Skeletal muscle satellite cell (primary cell): Measurements from ENCODE around the gene NKX2-2.

Experiments
- H3K27me3 ChIP-seq: 2 replicates; pipeline ENCODE4 v1.7.0; 2013; ENCODE audit warnings: low read length; ENCODE audit not compliant: control insufficient read depth, insufficient read depth
- H3K36me3 ChIP-seq: 2 replicates; pipeline ENCODE4 v1.7.0; 2013; ENCODE audit warnings: mild to moderate bottlenecking, control low read depth, low read length; ENCODE audit not compliant: insufficient read depth
- H3K4me1 ChIP-seq: 2 replicates; pipeline ENCODE4 v1.7.0; 2013; ENCODE audit warnings: low read length; ENCODE audit not compliant: control insufficient read depth, insufficient read depth
- H3K4me2 ChIP-seq: 2 replicates; pipeline ENCODE4 v1.7.0; 2013; ENCODE audit warnings: mild to moderate bottlenecking, low read length
- H3K4me3 ChIP-seq: 2 replicates; pipeline ENCODE4 v1.7.0; 2013; ENCODE audit warnings: low read length
- H3K9ac ChIP-seq: 2 replicates; pipeline ENCODE4 v1.7.0; 2013; ENCODE audit warnings: mild to moderate bottlenecking, low read depth, low read length, moderate library complexity
- H3K9me3 ChIP-seq: replicated peaks from 2 replicates; pipeline ENCODE4 v1.7.0; 2013; ENCODE audit warnings: mild to moderate bottlenecking, control low read depth, low read length

Gene NKX2-2

DNA sequence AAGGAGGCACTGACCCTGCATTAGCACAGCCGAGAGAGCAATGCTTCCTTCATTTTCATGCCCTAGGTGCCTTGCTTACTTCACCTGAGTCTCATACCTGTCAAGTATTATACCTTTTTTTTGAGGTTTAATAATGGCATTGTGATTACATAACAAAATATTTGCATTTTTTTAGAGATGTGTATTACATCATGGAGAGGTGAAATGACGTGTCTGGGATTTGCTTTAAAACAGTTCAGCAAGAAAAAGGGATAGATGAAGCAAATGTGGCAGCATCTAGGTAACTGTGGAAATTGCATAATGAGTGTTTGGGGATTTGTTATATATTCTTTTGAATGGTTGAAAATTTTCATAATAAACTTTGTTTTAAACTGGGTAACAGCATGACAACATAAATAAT is 48.9 kb downstream of the NKX2-2 start:
- Histone ChIP-seq H3K27me3 (peaks cover 35% of the 10 kb centered on the region), H3K4me3 (no peak overlapping the region), H3K9me3 (peaks cover 4% of the 10 kb centered on the region), H3K4me1 (no peaks in the 10 kb centered on the region), H3K36me3 (no peaks in the 10 kb centered on the region), H3K4me2 (no peak overlapping the region), H3K9ac (no peak overlapping the region)
